Colon (tissue), 2 donors: ENCODE measurements around the gene ERICH4.
"Not testable (repeated sequence)": the region's sequence is repeated elsewhere in the genome, so short reads cannot be mapped to it uniquely, and the experiment has no call there.

Source experiments
- FAIRE-seq: peaks from 2 replicates; lab custom pipeline; 2012; peaks lifted over from hg19 to GRCh38; lab: Jason Lieb, UNC
- donor health status: control.
- donor health status: control.

The ERICH4 gene

GRCh38 chr19:41478875-41479756 is 36.2 kb downstream of the ERICH4 start:
- FAIRE-seq: no peak

- FAIRE-seq: no peak
Measured at GRCh38 chr19:41479757-41480191, 36.8 kb downstream of the ERICH4 start.

GRCh38 chr19:41480336-41480735 is 37.4 kb downstream of the ERICH4 start:
- FAIRE-seq: no peak

- FAIRE-seq: no peak
Measured at GRCh38 chr19:41484822-41485221, 41.9 kb downstream of the ERICH4 start.

GRCh38 chr19:41486953-41487352 is 44.0 kb downstream of the ERICH4 start:
- FAIRE-seq: not testable (repeated sequence)

- no peak for FAIRE-seq
Measured at GRCh38 chr19:41492843-41493242, 49.9 kb downstream of the ERICH4 start.
